Measurements from ENCODE around the gene FHL2. TPM values are rescaled to one million over a fixed set of nuclear protein-coding genes. Genes with fewer than 3 reads are reported as not detected.

Gene FHL2
- polyA plus RNA-seq, 3 donors: 0.03 TPM; not detected in 1

GRCh38 chr2:105362862-105363591 lies 35.8 kb downstream of the FHL2 start:
- H3K9me3 Mint-ChIP-seq: no peaks in the 10 kb centered on the region

More at GRCh38 chr2:105362862-105363591, 35.8 kb downstream of the FHL2 start:
- H3K9ac ChIP-seq (ENCODE audit: insufficient read depth, low read length, poor library complexity, severe bottlenecking): no peak overlapping the region
- peaks cover 0 to 11% (median 10%) of the 10 kb centered on the region in 3 donors for H3K27me3 Mint-ChIP-seq (ENCODE audit: low read depth in 3 of 3)
- no peaks in the 10 kb centered on the region for H3K27me3 ChIP-seq (ENCODE audit: control insufficient read depth in 2 of 2, insufficient read depth in 2 of 2, low read length in 2 of 2)
- H3K36me3 Mint-ChIP-seq: peaks cover 18 to 27% of the 10 kb centered on the region in 2 donors
- H3K79me2 ChIP-seq (ENCODE audit: insufficient read depth, low read length): no peaks in the 10 kb centered on the region
- H3K36me3 ChIP-seq (replicated peaks in 1 of 2; ENCODE audit: control insufficient read depth in 1 of 2, insufficient read depth in 2 of 2, low read length in 2 of 2): peaks cover 4 to 26% of the 10 kb centered on the region in 2 donors
- no peak overlapping the region for H2AFZ ChIP-seq (ENCODE audit: insufficient read depth, low read depth, low read length, poor library complexity, severe bottlenecking)
- H3K27ac Mint-ChIP-seq: no peak overlapping the region
- H4K20me1 ChIP-seq (ENCODE audit: insufficient read depth, low read length): no peaks in the 10 kb centered on the region
- no peak overlapping the region for H3K4me2 ChIP-seq (replicated peaks; ENCODE audit: extremely low read depth, low read length, poor library complexity, severe bottlenecking)
- no peak overlapping the region for H3K4me3 ChIP-seq (replicated peaks in 1 of 3; ENCODE audit: low read depth in 2 of 3, low read length in 3 of 3)
- no peak for TF ChIP-seq CTCF (IDR thresholded peaks at IDR 0.05)
- H3K4me3 Mint-ChIP-seq: no peak overlapping the region
- H3K4me1 ChIP-seq (ENCODE audit: control insufficient read depth in 1 of 2, insufficient read depth in 2 of 2, low read length in 2 of 2): no peaks in the 10 kb centered on the region
- 9% methylated on average over 10 of the region's 15 CpGs for WGBS (ENCODE audit: insufficient coverage)
- H3K27ac ChIP-seq (ENCODE audit: low read depth in 1 of 2, low read length in 2 of 2): no peak overlapping the region
- intact Hi-C loops (cut with micrococcal nuclease): no loop called here
- H3K4me1 Mint-ChIP-seq: peaks cover 2% of the 10 kb centered on the region
- H3K9me3 ChIP-seq (replicated peaks in 1 of 2; ENCODE audit: control insufficient read depth in 1 of 2, insufficient read depth in 1 of 2, low read length in 2 of 2): no peaks in the 10 kb centered on the region
- no peak for DNase-seq
